Progenitor cell of endocrine pancreas (in vitro differentiated cells): ENCODE results near the gene CYTH1. TPM values are rescaled to one million over a fixed set of nuclear protein-coding genes. Genes with fewer than 3 reads are reported as not detected.

Source experiments
- DNase-seq: peaks from one replicate; pipeline ENCODE4 v3.0.0; 2021; ENCODE audit warnings: low spot score; ENCODE audit not compliant: unreplicated experiment
- H3K27ac Mint-ChIP-seq: 2 replicates; pipeline ENCODE4 v1.8.0; 2021; ENCODE audit warnings: mild to moderate bottlenecking, moderate library complexity, mixed read lengths
- H3K27me3 Mint-ChIP-seq: 2 replicates; pipeline ENCODE4 v1.8.0; 2021; ENCODE audit warnings: mixed read lengths
- H3K36me3 Mint-ChIP-seq: 2 replicates; pipeline ENCODE4 v1.8.0; 2022; ENCODE audit warnings: mixed read lengths; ENCODE audit not compliant: insufficient read depth
- H3K4me1 Mint-ChIP-seq: 2 replicates; pipeline ENCODE4 v1.8.0; 2021; ENCODE audit warnings: low read depth, mixed read lengths
- H3K4me3 Mint-ChIP-seq: 2 replicates; pipeline ENCODE4 v1.8.0; 2021; ENCODE audit warnings: low read depth, mild to moderate bottlenecking, moderate library complexity, mixed read lengths
- H3K9me3 Mint-ChIP-seq: 2 replicates; pipeline ENCODE4 v1.8.0; 2021; ENCODE audit warnings: low read depth, mixed read lengths
- total RNA-seq: library from RNA; stranded (reverse); gene quantifications from 2 replicates; pipeline ENCODE4 v1.2.1, GENCODE V29; 2021
- TF ChIP-seq, protein P1 (sequence below): fragments of 200-600 bp; sonication (generic); IDR thresholded peaks from one replicate; pipeline ENCODE4 v1.5.0; 2021; ENCODE audit warnings: antibody characterized with exemption, mild to moderate bottlenecking; ENCODE audit not compliant: unreplicated experiment

The CYTH1 gene
- total RNA-seq, 1 donor from 2014 or later = 33.3 TPM

DNA sequence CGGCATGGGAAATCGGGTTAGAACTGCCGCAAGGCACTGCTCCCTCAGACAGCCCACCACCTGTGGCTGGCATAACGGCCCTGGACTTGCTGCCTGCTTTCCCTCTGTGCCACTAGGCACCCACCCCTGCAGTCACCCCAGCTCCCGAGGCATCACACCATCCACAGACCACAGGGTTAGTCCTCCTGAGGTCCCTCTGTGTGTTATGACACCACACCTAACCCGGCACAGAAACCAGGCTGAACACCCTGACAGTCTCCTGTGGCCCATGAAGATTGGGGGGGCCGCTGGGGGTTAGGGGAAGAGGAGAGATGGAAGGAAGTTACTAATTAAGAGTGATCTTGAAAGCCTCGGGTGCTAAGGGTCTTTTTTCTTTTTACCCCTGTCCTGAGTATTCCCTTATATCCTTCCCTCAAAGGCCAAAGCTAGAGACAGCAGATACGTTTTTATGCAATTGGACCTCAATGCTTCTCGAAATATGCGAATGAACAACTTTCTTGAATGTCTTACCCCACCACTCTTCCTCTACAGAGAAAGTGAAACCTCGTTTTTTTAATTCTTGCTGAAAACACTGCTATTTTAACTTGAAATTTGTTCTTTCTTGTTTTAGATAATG is 7.0 kb downstream of the CYTH1 start:
- Mint-ChIP-seq H3K9me3 (no peaks in the 10 kb centered on the region), H3K4me1 (peaks cover 13% of the 10 kb centered on the region), H3K27ac (no peak overlapping the region), H3K36me3 (no peaks in the 10 kb centered on the region), H3K4me3 (no peak overlapping the region), H3K27me3 (no peaks in the 10 kb centered on the region)
- no peak for DNase-seq
- TF ChIP-seq, protein P1, sequence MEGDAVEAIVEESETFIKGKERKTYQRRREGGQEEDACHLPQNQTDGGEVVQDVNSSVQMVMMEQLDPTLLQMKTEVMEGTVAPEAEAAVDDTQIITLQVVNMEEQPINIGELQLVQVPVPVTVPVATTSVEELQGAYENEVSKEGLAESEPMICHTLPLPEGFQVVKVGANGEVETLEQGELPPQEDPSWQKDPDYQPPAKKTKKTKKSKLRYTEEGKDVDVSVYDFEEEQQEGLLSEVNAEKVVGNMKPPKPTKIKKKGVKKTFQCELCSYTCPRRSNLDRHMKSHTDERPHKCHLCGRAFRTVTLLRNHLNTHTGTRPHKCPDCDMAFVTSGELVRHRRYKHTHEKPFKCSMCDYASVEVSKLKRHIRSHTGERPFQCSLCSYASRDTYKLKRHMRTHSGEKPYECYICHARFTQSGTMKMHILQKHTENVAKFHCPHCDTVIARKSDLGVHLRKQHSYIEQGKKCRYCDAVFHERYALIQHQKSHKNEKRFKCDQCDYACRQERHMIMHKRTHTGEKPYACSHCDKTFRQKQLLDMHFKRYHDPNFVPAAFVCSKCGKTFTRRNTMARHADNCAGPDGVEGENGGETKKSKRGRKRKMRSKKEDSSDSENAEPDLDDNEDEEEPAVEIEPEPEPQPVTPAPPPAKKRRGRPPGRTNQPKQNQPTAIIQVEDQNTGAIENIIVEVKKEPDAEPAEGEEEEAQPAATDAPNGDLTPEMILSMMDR = no peak

DNA sequence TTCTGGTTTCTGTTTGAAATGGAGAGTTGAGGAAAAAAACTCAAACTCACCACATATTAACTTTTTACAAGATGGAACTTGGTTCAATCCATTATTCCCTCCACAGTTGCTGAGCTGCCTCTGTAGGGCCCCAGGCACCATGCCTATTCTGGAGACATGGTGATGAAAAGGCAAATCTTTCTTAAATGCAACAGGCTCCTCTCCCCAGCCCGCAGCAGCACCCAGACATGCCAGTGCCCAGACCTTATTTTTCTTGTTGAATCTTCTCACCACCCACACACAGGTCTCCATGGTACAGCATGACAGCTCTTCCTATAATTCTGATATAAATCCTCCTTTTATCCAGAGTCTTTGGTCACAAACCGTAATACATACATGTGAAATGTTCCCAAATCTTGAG is 7.6 kb downstream of the CYTH1 start:
- no peak overlapping the region for H3K27ac Mint-ChIP-seq
- no peaks in the 10 kb centered on the region for H3K36me3 Mint-ChIP-seq
- H3K27me3 Mint-ChIP-seq = no peaks in the 10 kb centered on the region
- H3K9me3 Mint-ChIP-seq = no peaks in the 10 kb centered on the region
- DNase-seq = no peak
- peaks cover 7% of the 10 kb centered on the region for H3K4me1 Mint-ChIP-seq
- no peak overlapping the region for H3K4me3 Mint-ChIP-seq
- TF ChIP-seq, protein P1 = no peak

DNA sequence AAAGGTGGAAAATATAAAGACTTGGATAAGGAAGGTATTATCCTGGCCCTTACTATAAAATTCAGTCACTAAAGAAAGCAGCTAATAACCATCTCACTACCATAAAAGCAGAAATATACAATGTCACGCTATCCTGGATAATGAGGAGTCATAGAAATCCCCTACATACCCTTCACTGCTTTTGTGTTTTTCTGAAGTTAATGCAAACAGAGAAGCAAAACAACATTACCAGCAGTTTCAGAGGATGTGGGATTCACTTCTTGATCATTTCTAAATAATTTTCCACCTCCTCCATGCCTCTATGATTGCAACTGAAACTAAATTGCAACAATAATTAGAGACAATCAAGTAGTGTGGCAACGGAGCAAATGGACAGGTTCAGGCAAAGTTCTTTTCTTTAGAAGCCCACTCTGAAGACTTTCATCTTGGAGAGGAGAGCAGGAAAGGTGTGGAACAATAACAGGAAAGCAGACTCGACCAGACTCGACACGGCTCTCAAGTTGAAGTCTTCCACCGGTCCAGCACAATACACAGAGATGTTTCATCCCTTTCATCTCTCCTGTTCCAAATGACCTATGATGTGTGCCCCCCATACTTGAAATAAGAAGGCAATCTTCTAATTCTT is 10.2 kb downstream of the CYTH1 start:
- Mint-ChIP-seq H3K36me3 (no peaks in the 10 kb centered on the region), H3K4me3 (no peak overlapping the region), H3K27me3 (no peaks in the 10 kb centered on the region), H3K9me3 (no peaks in the 10 kb centered on the region), H3K4me1 (peaks cover 7% of the 10 kb centered on the region), H3K27ac (no peak overlapping the region)
- TF ChIP-seq, protein P1 = no peak
- no peak for DNase-seq

DNA sequence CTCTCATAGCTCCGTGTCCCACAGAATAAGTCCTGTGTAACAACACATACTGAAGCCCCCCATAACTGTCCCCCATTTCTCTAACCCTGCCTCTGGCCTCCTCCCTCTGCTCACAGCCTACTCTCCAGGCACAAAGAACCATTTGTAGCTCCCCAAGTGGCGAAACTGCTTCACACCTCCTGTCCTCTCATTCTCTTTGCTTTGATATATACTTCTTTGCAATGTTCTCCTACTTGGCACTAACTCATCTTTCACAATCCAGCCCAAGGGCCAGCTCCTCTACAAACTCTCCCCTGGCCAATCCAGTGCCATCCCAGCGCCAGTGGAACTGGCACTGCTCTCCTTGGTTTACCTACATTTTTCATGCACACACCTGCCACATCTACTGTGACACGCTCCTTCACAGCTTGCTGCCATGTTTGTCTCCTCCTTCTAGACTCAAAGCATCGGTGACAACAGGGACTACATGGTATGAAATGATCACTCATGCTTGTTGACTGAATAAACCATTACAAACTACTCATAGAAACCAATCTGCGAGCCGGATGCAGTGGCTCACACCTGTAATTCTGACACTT is 12.8 kb downstream of the CYTH1 start:
- no peak overlapping the region for H3K27ac Mint-ChIP-seq
- peaks cover 7% of the 10 kb centered on the region for H3K4me1 Mint-ChIP-seq
- H3K9me3 Mint-ChIP-seq = no peaks in the 10 kb centered on the region
- TF ChIP-seq, protein P1 = no peak
- no peak for DNase-seq
- no peaks in the 10 kb centered on the region for H3K27me3 Mint-ChIP-seq
- no peak overlapping the region for H3K4me3 Mint-ChIP-seq
- H3K36me3 Mint-ChIP-seq = no peaks in the 10 kb centered on the region

DNA sequence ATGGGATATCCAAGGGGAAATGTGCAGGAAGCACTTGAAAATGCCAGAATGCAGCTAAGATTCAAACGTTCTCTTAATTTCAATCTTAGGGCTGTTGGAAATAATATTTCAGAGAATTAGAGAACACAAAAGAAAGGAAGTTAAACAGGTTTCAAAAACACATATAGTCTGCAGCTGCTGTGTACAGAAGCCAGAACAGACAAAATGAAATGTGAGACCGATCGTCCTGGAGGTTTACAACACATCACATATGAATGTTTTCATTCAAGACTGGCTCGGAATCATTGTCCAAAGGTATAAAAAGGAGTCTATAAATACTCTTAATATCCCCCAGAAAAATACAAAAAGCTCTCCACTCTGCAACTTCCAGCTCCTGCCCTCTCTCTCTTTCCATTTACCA is 14.3 kb downstream of the CYTH1 start:
- Mint-ChIP-seq H3K27me3 (no peaks in the 10 kb centered on the region), H3K4me3 (no peak overlapping the region), H3K9me3 (no peaks in the 10 kb centered on the region), H3K36me3 (no peaks in the 10 kb centered on the region), H3K27ac (no peak overlapping the region), H3K4me1 (peaks cover 8% of the 10 kb centered on the region)
- no peak for DNase-seq
- TF ChIP-seq, protein P1 = no peak
